GM19463 (cell line): Measurements from ENCODE around the gene NRL.
"Not testable (repeated sequence)": the region's sequence is repeated elsewhere in the genome, so short reads cannot be mapped to it uniquely, and the experiment has no call there.

ENCODE experiments used
- ATAC-seq: cut with Tn5 transposase; IDR thresholded peaks from one replicate; pipeline ENCODE4 v1.9.1; 2021; ENCODE audit warnings: mild to moderate bottlenecking, moderate library complexity; ENCODE audit not compliant: unreplicated experiment

NRL gene

GRCh38 chr14:24127673-24128072 lies 12.9 kb upstream of the NRL start:
- no peak for ATAC-seq

GRCh38 chr14:24126939-24127338 lies 12.2 kb upstream of the NRL start:
- ATAC-seq: no peak

GRCh38 chr14:24123424-24124417 lies 9.0 kb upstream of the NRL start:
- ATAC-seq: peak; percentile 72

GRCh38 chr14:24122898-24123297 lies 8.1 kb upstream of the NRL start:
- ATAC-seq: no peak

- ATAC-seq: no peak
Observed at GRCh38 chr14:24122416-24122815, 7.7 kb upstream of the NRL start.

GRCh38 chr14:24121210-24121609 lies 6.5 kb upstream of the NRL start:
- no peak for ATAC-seq

- ATAC-seq: no peak
Observed at GRCh38 chr14:24119691-24120090, 4.9 kb upstream of the NRL start.

GRCh38 chr14:24117179-24117578 lies 2.4 kb upstream of the NRL start:
- no peak for ATAC-seq

GRCh38 chr14:24116128-24116814 lies 1.5 kb upstream of the NRL start:
- ATAC-seq: no peak

- ATAC-seq: no peak
Observed at GRCh38 chr14:24115422-24116127, 826 bp upstream of the NRL start.

- peak; percentile 26 for ATAC-seq
Observed at GRCh38 chr14:24113801-24114531, 783 bp downstream of the NRL start.

GRCh38 chr14:24113379-24113800 lies 1.4 kb downstream of the NRL start:
- no peak for ATAC-seq

- no peak for ATAC-seq
Observed at GRCh38 chr14:24110523-24110922, 4.2 kb downstream of the NRL start.

- no peak for ATAC-seq
Observed at GRCh38 chr14:24110060-24110459, 4.7 kb downstream of the NRL start.

GRCh38 chr14:24108336-24108874 lies 6.3 kb downstream of the NRL start:
- ATAC-seq: peak; percentile 31

- no peak for ATAC-seq
Observed at GRCh38 chr14:24106672-24107271, 8.0 kb downstream of the NRL start.

GRCh38 chr14:24105609-24106239 lies 9.0 kb downstream of the NRL start:
- not testable (repeated sequence) for ATAC-seq

- no peak for ATAC-seq
Observed at GRCh38 chr14:24103451-24103850, 11.3 kb downstream of the NRL start.

- no peak for ATAC-seq
Observed at GRCh38 chr14:24102357-24103048, 12.2 kb downstream of the NRL start.
